Vagina (tissue), 2 donors: Measurements from ENCODE around the gene CCM2.

Experiments
- POLR2A ChIP-seq, 2 donors: fragments of 450-650 bp; IDR thresholded peaks; one replicate each; pipeline ENCODE4 v1.6.1; 2017; ENCODE audit warnings: antibody characterized with exemption in 2 of 2, mild to moderate bottlenecking in 2 of 2, moderate library complexity in 2 of 2
- TF ChIP-seq, protein P1 (sequence below), 3 experiments: fragments of 450-650 bp in 2 of 3; fragments of 200-600 bp in 1 of 3; sonication (generic) in 1 of 3; IDR thresholded peaks; one replicate each; pipeline ENCODE4 v1.5.1; 2017 to 2019; ENCODE audit warnings: antibody characterized with exemption in 3 of 3, mild to moderate bottlenecking in 2 of 3, moderate library complexity in 2 of 3

DNA sequence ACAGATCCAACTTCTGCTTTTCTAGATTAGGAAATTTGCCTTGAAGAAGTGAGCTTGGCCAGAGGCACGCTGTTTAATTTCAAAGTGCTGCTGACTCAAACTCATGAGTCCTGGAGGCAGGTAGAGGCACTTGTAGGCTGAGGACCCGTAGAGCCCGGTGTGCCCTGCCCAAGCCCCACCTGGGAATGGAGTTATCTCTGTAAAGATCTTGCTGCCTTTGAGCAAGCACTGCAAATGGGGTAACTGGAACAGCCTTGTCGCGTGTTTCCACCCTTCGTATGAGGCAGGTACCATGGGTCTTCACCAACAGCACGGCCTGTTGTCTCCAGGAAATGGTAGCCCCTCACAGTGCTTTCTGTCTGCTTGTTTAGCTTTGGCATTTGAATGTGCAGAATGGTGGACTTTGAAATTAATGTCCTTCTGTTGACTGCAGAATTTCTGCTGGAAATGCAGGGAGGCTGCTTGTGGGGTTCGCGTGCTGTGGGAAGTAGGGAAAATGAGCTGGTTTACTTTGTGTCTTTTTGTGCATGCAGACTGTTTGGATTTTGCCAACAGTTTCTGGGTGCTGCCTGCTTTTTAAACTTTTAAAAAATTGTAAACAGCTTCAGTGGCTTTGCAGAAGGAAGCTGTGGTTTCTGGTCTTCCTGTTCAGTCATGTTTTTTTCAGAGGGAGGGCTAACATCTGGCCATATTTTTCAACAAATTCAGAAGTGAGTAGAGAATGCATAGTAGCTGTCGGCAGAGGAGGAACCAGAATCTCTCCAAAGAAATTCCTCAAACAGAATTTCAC, 27.2 kb downstream of the CCM2 start:
- TF ChIP-seq, protein P1, sequence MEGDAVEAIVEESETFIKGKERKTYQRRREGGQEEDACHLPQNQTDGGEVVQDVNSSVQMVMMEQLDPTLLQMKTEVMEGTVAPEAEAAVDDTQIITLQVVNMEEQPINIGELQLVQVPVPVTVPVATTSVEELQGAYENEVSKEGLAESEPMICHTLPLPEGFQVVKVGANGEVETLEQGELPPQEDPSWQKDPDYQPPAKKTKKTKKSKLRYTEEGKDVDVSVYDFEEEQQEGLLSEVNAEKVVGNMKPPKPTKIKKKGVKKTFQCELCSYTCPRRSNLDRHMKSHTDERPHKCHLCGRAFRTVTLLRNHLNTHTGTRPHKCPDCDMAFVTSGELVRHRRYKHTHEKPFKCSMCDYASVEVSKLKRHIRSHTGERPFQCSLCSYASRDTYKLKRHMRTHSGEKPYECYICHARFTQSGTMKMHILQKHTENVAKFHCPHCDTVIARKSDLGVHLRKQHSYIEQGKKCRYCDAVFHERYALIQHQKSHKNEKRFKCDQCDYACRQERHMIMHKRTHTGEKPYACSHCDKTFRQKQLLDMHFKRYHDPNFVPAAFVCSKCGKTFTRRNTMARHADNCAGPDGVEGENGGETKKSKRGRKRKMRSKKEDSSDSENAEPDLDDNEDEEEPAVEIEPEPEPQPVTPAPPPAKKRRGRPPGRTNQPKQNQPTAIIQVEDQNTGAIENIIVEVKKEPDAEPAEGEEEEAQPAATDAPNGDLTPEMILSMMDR (IDR thresholded peaks at IDR 0.05), result no peak
- TF ChIP-seq POLR2A (IDR thresholded peaks at IDR 0.05), result no peak
